ENCODE data around the gene MRPL28.

The MRPL28 gene

DNA sequence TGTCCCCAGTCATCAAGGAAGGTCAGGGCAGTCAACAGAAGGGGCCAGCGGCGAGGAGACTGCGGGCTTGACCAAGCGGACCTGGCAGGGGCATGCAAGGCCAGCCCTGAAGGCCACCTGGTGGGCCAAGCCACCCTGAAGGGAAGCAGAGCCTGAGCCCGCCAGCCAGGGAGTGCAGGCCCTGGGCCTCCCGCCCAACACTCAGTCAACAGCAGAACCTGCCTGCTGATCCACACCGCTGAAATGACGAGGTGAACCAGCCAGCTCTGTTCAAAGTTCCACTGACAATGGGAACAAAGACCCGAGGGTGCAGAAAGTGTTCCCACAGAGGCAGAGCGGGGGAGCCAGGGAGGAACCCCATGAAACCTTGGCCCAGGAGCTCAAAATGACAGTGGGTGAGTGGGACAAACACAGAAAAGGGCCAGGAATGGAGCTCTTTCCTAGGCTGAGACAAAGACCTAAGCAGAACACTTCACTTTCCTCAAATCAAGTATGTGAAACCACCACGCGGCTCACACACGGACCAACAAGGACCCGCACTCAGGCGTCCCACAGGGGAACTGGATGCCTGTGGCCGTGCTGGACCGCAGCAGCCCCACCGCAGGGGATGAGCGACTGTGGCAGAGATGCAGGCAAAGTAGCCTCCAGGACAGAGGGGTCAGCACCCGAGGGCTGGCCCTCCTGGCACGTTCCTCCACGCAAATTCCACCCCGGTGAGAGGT is 29.8 kb downstream of the MRPL28 start:
- TF ChIP-seq, protein P1, sequence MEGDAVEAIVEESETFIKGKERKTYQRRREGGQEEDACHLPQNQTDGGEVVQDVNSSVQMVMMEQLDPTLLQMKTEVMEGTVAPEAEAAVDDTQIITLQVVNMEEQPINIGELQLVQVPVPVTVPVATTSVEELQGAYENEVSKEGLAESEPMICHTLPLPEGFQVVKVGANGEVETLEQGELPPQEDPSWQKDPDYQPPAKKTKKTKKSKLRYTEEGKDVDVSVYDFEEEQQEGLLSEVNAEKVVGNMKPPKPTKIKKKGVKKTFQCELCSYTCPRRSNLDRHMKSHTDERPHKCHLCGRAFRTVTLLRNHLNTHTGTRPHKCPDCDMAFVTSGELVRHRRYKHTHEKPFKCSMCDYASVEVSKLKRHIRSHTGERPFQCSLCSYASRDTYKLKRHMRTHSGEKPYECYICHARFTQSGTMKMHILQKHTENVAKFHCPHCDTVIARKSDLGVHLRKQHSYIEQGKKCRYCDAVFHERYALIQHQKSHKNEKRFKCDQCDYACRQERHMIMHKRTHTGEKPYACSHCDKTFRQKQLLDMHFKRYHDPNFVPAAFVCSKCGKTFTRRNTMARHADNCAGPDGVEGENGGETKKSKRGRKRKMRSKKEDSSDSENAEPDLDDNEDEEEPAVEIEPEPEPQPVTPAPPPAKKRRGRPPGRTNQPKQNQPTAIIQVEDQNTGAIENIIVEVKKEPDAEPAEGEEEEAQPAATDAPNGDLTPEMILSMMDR (IDR thresholded peaks at IDR 0.05; ENCODE audit: low read depth, low read length, poor library complexity, severe bottlenecking), result no peak
- no peak for TF ChIP-seq EZH2phosphoT487 (IDR thresholded peaks at IDR 0.05; ENCODE audit: borderline replicate concordance, low read length)
- H3K4me1 ChIP-seq (ENCODE audit: control insufficient read depth, low read length), result no peaks in the 10 kb centered on the region
- peaks cover 3% of the 10 kb centered on the region; the same call in 1 of the 2 replicates for H4K20me1 ChIP-seq (ENCODE audit: control insufficient read depth, insufficient read depth, low read depth, low read length)

DNA sequence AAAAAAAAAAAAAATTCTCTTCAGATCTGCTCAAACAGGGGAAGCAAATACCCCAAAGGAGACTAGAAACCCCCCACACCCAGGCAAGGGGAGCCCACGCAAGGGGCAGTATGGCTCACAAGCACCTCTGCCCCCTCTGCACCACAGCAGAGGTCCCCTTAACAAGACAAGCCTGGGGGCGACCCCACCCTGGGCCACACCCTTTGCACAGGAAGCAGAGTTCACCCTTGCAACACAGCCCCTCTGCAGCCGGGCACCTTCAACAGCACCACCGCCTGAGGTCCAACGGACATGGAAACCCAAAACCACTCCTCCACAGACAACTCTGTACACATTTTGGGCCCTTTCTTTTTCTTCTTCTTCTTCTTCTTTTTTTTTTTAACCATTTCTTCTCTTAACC is 30.7 kb downstream of the MRPL28 start:
- Histone ChIP-seq H4K20me1 (ENCODE audit: control insufficient read depth, insufficient read depth, low read depth, low read length) (peaks cover 3% of the 10 kb centered on the region; the same call in 1 of the 2 replicates), H3K4me2 (ENCODE audit: low read length) (no peak overlapping the region), H3K4me1 (ENCODE audit: control insufficient read depth, low read length) (no peaks in the 10 kb centered on the region), H3K36me3 (ENCODE audit: control insufficient read depth, low read length) (peaks cover 10% of the 10 kb centered on the region), H3K9me2 (replicated peaks; ENCODE audit: control insufficient read depth, low read length) (no peaks in the 10 kb centered on the region), H3F3A (ENCODE audit: control insufficient read depth, insufficient read depth) (no peaks in the 10 kb centered on the region), H3K27me3 (ENCODE audit: control insufficient read depth, low read length) (no peaks in the 10 kb centered on the region), H3K27ac (ENCODE audit: low read depth, low read length) (no peak overlapping the region), H3K79me2 (ENCODE audit: control insufficient read depth, low read length) (peaks cover 94% of the 10 kb centered on the region), H3K4me3 (ENCODE audit: low read length) (no peak overlapping the region), H3K9me3 (ENCODE audit: control insufficient read depth, insufficient read depth, low read length) (no peaks in the 10 kb centered on the region)
- TF ChIP-seq, protein P1 (IDR thresholded peaks at IDR 0.05; ENCODE audit: low read depth, low read length, poor library complexity, severe bottlenecking), result no peak
- TF ChIP-seq EZH2phosphoT487 (IDR thresholded peaks at IDR 0.05; ENCODE audit: borderline replicate concordance, low read length), result no peak

More for the DNA sequence above, 29.8 kb downstream of the MRPL28 start:
- Histone ChIP-seq H3K27ac (ENCODE audit: low read depth, low read length) (no peak overlapping the region), H3K4me3 (ENCODE audit: low read length) (no peak overlapping the region), H3K79me2 (ENCODE audit: control insufficient read depth, low read length) (peaks cover 94% of the 10 kb centered on the region), H3F3A (ENCODE audit: control insufficient read depth, insufficient read depth) (no peaks in the 10 kb centered on the region), H3K4me2 (ENCODE audit: low read length) (no peak overlapping the region), H3K27me3 (ENCODE audit: control insufficient read depth, low read length) (no peaks in the 10 kb centered on the region), H3K9me3 (ENCODE audit: control insufficient read depth, insufficient read depth, low read length) (no peaks in the 10 kb centered on the region), H3K36me3 (ENCODE audit: control insufficient read depth, low read length) (peaks cover 17% of the 10 kb centered on the region), H3K9me2 (replicated peaks; ENCODE audit: control insufficient read depth, low read length) (no peaks in the 10 kb centered on the region)

DNA sequence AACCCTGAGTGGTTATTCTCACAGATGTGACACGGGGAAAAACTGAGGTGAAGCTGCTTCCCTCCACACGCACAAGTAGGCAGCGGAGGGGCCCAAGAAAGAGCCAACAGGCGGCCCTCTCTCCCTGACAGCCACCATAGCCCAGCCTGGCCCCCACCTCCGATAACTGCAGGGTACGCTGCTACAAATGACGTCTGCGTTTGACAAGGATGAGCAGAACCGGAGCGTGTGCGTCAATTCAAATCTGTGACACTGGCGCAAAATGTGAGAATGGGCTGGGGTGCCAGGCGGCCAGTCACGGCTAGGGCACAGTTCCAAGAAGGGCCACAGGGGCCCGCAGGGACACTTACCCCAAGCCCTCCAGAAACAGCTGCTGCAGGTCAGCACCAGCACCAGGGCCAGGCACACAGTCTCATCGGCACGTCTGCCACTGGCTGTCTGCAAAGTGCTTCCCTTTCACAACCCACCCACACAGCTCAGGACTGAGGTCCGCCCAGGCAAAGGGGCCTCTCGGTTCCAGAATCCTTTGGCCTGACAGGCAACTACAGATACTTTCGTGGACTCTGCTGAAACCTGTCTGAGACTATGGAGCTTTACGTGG is 32.3 kb downstream of the MRPL28 start:
- no peaks in the 10 kb centered on the region for H3F3A ChIP-seq (ENCODE audit: control insufficient read depth, insufficient read depth)
- H3K9me2 ChIP-seq (replicated peaks; ENCODE audit: control insufficient read depth, low read length), result no peaks in the 10 kb centered on the region
- H3K79me2 ChIP-seq (ENCODE audit: control insufficient read depth, low read length), result peaks cover 94% of the 10 kb centered on the region
- H3K9me3 ChIP-seq (ENCODE audit: control insufficient read depth, insufficient read depth, low read length), result no peaks in the 10 kb centered on the region
- H3K27ac ChIP-seq (ENCODE audit: low read depth, low read length), result no peak overlapping the region
- TF ChIP-seq, protein P1 (IDR thresholded peaks at IDR 0.05; ENCODE audit: low read depth, low read length, poor library complexity, severe bottlenecking), result no peak
- no peak for TF ChIP-seq EZH2phosphoT487 (IDR thresholded peaks at IDR 0.05; ENCODE audit: borderline replicate concordance, low read length)
- H3K4me2 ChIP-seq (ENCODE audit: low read length), result no peak overlapping the region
- H4K20me1 ChIP-seq (ENCODE audit: control insufficient read depth, insufficient read depth, low read depth, low read length), result peaks cover 6% of the 10 kb centered on the region
- H3K4me1 ChIP-seq (ENCODE audit: control insufficient read depth, low read length), result no peaks in the 10 kb centered on the region
- H3K27me3 ChIP-seq (ENCODE audit: control insufficient read depth, low read length), result no peaks in the 10 kb centered on the region
- peaks cover 7% of the 10 kb centered on the region; the same call in 1 of the 2 replicates for H3K36me3 ChIP-seq (ENCODE audit: control insufficient read depth, low read length)
- H3K4me3 ChIP-seq (ENCODE audit: low read length), result no peak overlapping the region

Data from DOHH2 (cell line).